ENCODE data around the gene PCDHB8. TPM values are rescaled to one million over a fixed set of nuclear protein-coding genes. Genes with fewer than 3 reads are reported as not detected.
"Not testable (repeated sequence)": the region's sequence is repeated elsewhere in the genome, so short reads cannot be mapped to it uniquely, and the experiment has no call there.

The PCDHB8 gene
- total and polyA plus RNA-seq, 2 donors (not counting 3 experiments of a cell fraction or from before 2014, with no cell fraction given) = 0.25 to 0.53 TPM

- intact Hi-C loops (cut with micrococcal nuclease) = no loop called here
- CTCF ChIA-PET = interaction anchor here (0.7 to 1.4 kb wide), 6 partner anchors 10 to 375 kb away, joined by 3 to 11 read pairs (median 4); partner anchors contain the start of genes PCDHB16 and PCDHGA12
Observed at GRCh38 chr5:141192110-141192725, 14.6 kb downstream of the PCDHB8 start, which contains the start of gene PCDHB10. Gene PCDHB10 (plus strand): TSS chr5:141192353. CDS start chr5:141192553, 200 bp downstream.

GRCh38 chr5:141194332-141194731 is 16.7 kb downstream of the PCDHB8 start:
- FAIRE-seq; H3K36me3 ChIP-seq (ENCODE audit: control insufficient read depth in 2 of 2, extremely low read depth in 1 of 2, insufficient read depth in 2 of 2, low read length in 2 of 2); CTCF ChIA-PET; H3K9me3 ChIP-seq (replicated peaks; ENCODE audit: control insufficient read depth, insufficient read depth, low read length); H4K20me1 ChIP-seq (replicated peaks; ENCODE audit: control insufficient read depth, extremely low read depth, insufficient read depth, low read length); H3K4me3 ChIP-seq (replicated peaks in 1 of 3; ENCODE audit: insufficient read depth in 1 of 3, low read depth in 1 of 3, low read length in 3 of 3); H2AFZ ChIP-seq (ENCODE audit: low read depth, low read length); BruUV-seq (replicated peaks); H3K79me2 ChIP-seq (ENCODE audit: control insufficient read depth, insufficient read depth, low read length); H3K9ac ChIP-seq (replicated peaks; ENCODE audit: extremely low read depth, insufficient read depth, low read length); DNase-seq (ENCODE audit: low read depth, low spot score); H3K4me2 ChIP-seq (ENCODE audit: insufficient read depth, low read length); intact Hi-C loops (cut with micrococcal nuclease); H3K4me1 ChIP-seq (ENCODE audit: control insufficient read depth, extremely low read depth, insufficient read depth, low read length); H3K9me1 ChIP-seq (replicated peaks; ENCODE audit: control insufficient read depth, extremely low read depth, insufficient read depth, low read length); H3K27me3 ChIP-seq (ENCODE audit: control insufficient read depth in 2 of 2, insufficient read depth in 2 of 2, low read length in 2 of 2); dilution Hi-C loops (cut with MboI; ENCODE audit: extremely low pct_ligation_motif_present, low sequenced_read_pairs); POLR2A ChIA-PET; H3K27ac ChIP-seq (ENCODE audit: insufficient read depth, low read depth, low read length): not testable (repeated sequence)

More at GRCh38 chr5:141192110-141192725, 14.6 kb downstream of the PCDHB8 start, which contains the start of gene PCDHB10:
- BruUV-seq (replicated peaks) = no TSS peak
- Histone ChIP-seq H3K9me3 (replicated peaks; ENCODE audit: control insufficient read depth, insufficient read depth, low read length) (no peaks in the 10 kb centered on the region), H3K36me3 (ENCODE audit: control insufficient read depth in 2 of 2, extremely low read depth in 1 of 2, insufficient read depth in 2 of 2, low read length in 2 of 2) (no peaks in the 10 kb centered on the region), H3K4me3 (replicated peaks in 1 of 3; ENCODE audit: insufficient read depth in 1 of 3, low read depth in 1 of 3, low read length in 3 of 3) (no peak within 1 kb of the TSS), H3K27me3 (ENCODE audit: control insufficient read depth in 2 of 2, insufficient read depth in 2 of 2, low read length in 2 of 2) (no peaks in the 10 kb centered on the region), H3K79me2 (ENCODE audit: control insufficient read depth, insufficient read depth, low read length) (no peaks in the 10 kb centered on the region), H2AFZ (ENCODE audit: low read depth, low read length) (no peak within 1 kb of the TSS), H3K4me2 (ENCODE audit: insufficient read depth, low read length) (no peak within 1 kb of the TSS), H3K4me1 (ENCODE audit: control insufficient read depth, extremely low read depth, insufficient read depth, low read length) (no peaks in the 10 kb centered on the region), H3K9me1 (replicated peaks; ENCODE audit: control insufficient read depth, extremely low read depth, insufficient read depth, low read length) (no peaks in the 10 kb centered on the region), H3K9ac (replicated peaks; ENCODE audit: extremely low read depth, insufficient read depth, low read length) (no peak within 1 kb of the TSS), H4K20me1 (replicated peaks; ENCODE audit: control insufficient read depth, extremely low read depth, insufficient read depth, low read length) (no peaks in the 10 kb centered on the region), H3K27ac (ENCODE audit: insufficient read depth, low read depth, low read length) (no peak within 1 kb of the TSS)
- peak; percentile 43 for DNase-seq (ENCODE audit: low read depth, low spot score)
- POLR2A ChIA-PET = no interaction called here
- dilution Hi-C loops (cut with MboI; ENCODE audit: extremely low pct_ligation_motif_present, low sequenced_read_pairs) = no loop called here
- TF ChIP-seq CTCF (IDR thresholded peaks at IDR 0.05; ENCODE audit: extremely low read depth in 1 of 2, insufficient read depth in 1 of 2, low read depth in 1 of 2, low read length in 2 of 2) (peak; percentile 31 to 32), FOS (IDR thresholded peaks at IDR 0.05; ENCODE audit: borderline replicate concordance, insufficient read depth, low read length) (no peak)
- peak; percentile 31 for FAIRE-seq
